GM18517 (cell line): ENCODE data around the gene OR6P1.

ENCODE experiments used
- ATAC-seq: cut with Tn5 transposase; IDR thresholded peaks from one replicate; pipeline ENCODE4 v1.9.1; 2021; ENCODE audit warnings: mild to moderate bottlenecking, moderate library complexity; ENCODE audit not compliant: unreplicated experiment

Gene OR6P1

DNA sequence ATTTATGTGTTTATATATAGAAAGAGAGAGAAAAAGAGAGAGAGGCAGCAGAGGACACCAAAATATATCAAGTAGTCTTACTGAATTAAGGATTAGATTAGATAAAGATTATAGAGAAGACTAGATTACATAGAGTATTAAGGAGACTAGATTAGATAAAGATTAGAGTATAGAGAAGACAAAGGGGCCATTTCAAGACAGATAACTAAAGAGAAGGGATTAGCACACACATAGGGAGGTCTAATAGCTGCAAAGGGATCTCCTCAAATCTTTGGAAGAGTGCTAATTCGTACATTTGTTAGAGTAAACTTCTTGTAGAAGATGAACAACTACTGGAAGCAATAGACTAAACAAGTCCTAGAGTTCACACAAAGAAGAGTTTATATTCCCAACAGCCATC lies 50.4 kb downstream of the OR6P1 start:
- no peak for ATAC-seq

DNA sequence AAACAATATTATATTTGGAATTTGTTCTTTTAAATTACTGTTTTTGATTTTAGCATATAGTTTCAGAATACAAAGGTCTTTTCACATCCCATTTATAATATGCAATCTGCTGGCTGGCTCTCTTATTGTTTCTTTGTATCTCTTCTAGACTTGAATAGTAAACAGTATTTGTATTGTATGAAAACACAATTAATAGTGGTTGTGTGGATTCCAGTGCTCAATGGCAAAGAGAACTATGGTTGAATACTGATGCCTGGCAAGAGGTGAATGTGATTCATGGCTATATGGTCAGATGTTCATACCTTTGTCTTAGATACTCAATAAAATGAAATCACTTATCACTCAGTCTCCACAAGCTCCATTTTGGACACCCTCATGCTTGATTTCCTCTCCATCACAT lies 53.4 kb downstream of the OR6P1 start:
- ATAC-seq = no peak
